HG03060 (cell line): ENCODE measurements around the gene RDM1.

Source experiments
- ATAC-seq: cut with Tn5 transposase; IDR thresholded peaks from one replicate; pipeline ENCODE4 v1.9.1; 2021; ENCODE audit warnings: low read depth, moderate number of reproducible peaks; ENCODE audit not compliant: unreplicated experiment

The RDM1 gene

GRCh38 chr17:35936063-35936462 lies 5.5 kb upstream of the RDM1 start:
- ATAC-seq: no peak

GRCh38 chr17:35934760-35935159 lies 4.2 kb upstream of the RDM1 start:
- ATAC-seq: no peak

- ATAC-seq: no peak
Observed at GRCh38 chr17:35932586-35932985, 2.0 kb upstream of the RDM1 start.

GRCh38 chr17:35931794-35932425 lies 1.3 kb upstream of the RDM1 start:
- no peak for ATAC-seq

- no peak for ATAC-seq
Observed at GRCh38 chr17:35927714-35928113, 2.9 kb downstream of the RDM1 start.

GRCh38 chr17:35923609-35924114 lies 6.9 kb downstream of the RDM1 start:
- ATAC-seq: no peak

GRCh38 chr17:35920229-35920628 lies 10.3 kb downstream of the RDM1 start:
- no peak for ATAC-seq

- ATAC-seq: no peak
Observed at GRCh38 chr17:35918665-35919064, 11.9 kb downstream of the RDM1 start.

GRCh38 chr17:35917519-35918213 lies 12.9 kb downstream of the RDM1 start:
- no peak for ATAC-seq

- ATAC-seq: no peak
Observed at GRCh38 chr17:35915153-35915964, 15.2 kb downstream of the RDM1 start.

GRCh38 chr17:35914354-35914753 lies 16.2 kb downstream of the RDM1 start:
- ATAC-seq: no peak

GRCh38 chr17:35913609-35914008 lies 17.0 kb downstream of the RDM1 start:
- ATAC-seq: no peak

- no peak for ATAC-seq
Observed at GRCh38 chr17:35912942-35913341, 17.6 kb downstream of the RDM1 start.

GRCh38 chr17:35912339-35912912 lies 18.1 kb downstream of the RDM1 start:
- no peak for ATAC-seq

- no peak for ATAC-seq
Observed at GRCh38 chr17:35909408-35909807, 21.2 kb downstream of the RDM1 start.

GRCh38 chr17:35907691-35908090 lies 22.9 kb downstream of the RDM1 start:
- ATAC-seq: no peak

- no peak for ATAC-seq
Observed at GRCh38 chr17:35906926-35907637, 23.5 kb downstream of the RDM1 start.

GRCh38 chr17:35906191-35906925 lies 24.2 kb downstream of the RDM1 start:
- no peak for ATAC-seq

- ATAC-seq: no peak
Observed at GRCh38 chr17:35903451-35903850, 27.1 kb downstream of the RDM1 start.
